Non-pigmented ciliary epithelial cell (primary cell): ENCODE measurements around the gene FGF16.
"Not testable (repeated sequence)": the region's sequence is repeated elsewhere in the genome, so short reads cannot be mapped to it uniquely, and the experiment has no call there.

Source experiments
- DNase-seq: peaks from one replicate; pipeline ENCODE4 v3.0.0-alpha.2; 2010; ENCODE audit warnings: low read depth

FGF16 gene

DNA sequence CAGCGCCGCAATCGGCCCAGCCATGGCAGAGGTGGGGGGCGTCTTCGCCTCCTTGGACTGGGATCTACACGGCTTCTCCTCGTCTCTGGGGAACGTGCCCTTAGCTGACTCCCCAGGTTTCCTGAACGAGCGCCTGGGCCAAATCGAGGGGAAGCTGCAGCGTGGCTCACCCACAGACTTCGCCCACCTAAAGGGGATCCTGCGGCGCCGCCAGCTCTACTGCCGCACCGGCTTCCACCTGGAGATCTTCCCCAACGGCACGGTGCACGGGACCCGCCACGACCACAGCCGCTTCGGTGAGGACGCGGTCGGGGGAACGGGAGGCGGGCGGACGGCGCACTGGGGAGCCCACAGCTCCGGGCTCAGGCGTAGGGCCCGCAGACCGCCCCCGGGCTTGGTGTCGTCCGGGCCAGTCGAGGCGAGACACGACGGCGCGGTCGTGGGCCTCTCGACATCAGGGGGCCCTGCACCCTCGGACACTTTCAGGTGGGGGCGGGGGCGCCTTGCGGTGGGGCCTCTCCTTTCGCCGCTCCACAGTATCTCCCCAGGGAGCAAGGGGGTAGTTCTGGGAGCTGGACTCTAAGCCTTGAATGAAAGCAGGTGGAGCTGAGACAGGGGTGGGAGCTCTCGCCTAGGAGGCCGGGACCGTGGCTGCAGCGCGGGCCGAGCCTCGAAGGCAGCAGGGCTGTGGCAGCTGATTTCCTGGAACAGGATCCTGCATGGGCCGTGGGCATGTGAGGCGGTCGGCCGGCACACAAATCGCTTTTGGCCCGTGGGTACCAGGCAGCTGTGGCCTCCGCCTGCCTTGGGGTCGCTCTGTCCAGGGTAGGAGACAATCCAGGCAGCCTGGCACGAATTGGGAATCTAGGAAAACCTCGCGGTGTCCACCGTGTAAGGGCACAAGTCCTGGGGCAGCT lies 722 bp downstream of the FGF16 start:
- no peak for DNase-seq

DNA sequence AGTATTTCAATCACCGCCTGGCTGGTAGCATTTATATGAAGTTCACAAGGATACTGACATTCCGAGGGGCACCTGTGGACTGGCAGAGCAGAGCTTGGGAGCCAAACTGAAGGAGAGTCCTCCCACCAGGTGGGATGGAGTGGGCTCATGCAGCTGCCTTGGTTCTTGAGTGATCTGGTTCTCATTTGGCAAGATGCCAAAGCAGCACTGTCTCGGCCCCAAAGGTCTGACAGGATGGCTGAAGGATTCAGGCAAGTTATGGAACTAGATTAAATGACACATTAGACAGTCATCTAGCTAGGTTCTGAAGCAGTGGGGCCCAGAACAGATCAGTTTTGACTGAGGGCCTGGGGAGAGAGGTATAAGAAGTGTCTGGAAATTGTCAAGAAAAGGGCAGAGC lies 3.2 kb downstream of the FGF16 start:
- no peak for DNase-seq

DNA sequence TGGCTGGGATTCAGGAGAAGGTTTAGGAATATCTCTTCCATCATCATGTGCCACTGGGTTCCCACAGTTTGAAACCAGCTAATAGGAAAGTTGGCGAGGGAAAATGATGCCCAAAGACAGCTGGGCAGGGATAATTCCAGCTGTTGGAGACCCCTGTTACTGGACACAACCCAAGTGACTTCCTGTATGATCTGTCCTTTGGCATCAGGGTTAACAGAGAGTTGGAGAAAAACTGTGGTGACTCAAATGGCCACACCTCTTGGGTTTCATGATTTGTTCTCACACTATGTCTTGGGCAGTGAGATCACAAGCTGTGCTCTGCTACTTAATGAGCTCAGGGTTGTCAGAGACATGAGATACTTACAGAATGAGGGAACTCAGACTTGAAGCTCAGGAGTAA lies 3.8 kb downstream of the FGF16 start:
- no peak for DNase-seq

DNA sequence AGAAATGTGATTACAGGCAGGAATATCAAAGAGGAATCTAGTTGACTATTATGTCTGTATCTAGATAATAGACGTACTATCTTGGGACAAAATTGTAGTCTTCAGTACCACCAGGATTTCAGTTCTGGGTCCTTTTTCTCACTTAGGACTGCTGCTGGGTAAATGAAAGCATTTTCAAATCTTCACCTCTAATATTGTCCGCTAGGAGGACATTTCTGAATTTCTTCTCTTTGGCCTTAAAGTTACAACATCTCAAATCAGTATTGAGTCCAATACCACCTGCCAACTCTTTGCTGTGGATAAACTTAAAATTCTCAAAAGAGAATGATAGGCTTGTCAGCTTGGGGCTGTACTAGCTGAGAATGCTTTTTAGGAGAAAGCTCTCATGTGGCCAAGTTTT lies 6.0 kb downstream of the FGF16 start:
- DNase-seq = no peak

DNA sequence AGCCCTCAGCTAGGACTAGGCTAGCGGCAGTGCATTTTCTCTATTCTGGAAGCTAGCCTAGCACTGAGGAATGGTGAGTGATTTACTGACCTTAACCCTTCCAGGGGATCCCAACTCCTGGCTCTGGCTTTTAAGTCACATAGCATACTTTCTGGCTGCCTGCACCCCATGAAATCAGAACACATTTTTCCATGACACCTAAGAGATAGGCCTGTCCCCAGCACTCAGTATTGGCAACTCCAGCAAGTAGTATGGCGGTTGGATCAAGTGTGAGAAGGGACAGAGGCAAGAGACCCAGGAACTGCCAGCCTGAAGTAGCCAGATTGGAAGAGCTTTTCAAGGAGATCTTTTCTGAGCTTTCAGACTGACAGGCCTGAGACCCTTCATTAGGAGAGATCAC lies 8.2 kb downstream of the FGF16 start:
- DNase-seq = no peak

DNA sequence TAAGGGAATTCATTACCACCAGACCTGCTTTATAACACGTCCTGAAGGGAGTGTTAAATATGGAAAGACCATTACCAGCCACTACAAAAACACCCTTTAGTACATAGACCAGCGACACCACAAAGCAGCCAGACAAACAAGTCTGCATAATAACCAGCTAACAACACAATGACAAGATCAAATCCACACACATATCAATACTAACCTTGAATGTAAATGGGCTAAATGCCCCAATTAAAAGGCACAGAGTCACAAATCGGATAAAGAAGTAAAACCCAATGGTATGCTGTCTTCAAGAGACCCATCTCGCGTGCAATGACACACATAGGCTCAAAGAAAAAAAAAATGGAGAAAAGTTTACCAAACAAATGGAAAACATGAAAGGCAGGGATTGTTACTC lies 36.9 kb downstream of the FGF16 start:
- no peak for DNase-seq

DNA sequence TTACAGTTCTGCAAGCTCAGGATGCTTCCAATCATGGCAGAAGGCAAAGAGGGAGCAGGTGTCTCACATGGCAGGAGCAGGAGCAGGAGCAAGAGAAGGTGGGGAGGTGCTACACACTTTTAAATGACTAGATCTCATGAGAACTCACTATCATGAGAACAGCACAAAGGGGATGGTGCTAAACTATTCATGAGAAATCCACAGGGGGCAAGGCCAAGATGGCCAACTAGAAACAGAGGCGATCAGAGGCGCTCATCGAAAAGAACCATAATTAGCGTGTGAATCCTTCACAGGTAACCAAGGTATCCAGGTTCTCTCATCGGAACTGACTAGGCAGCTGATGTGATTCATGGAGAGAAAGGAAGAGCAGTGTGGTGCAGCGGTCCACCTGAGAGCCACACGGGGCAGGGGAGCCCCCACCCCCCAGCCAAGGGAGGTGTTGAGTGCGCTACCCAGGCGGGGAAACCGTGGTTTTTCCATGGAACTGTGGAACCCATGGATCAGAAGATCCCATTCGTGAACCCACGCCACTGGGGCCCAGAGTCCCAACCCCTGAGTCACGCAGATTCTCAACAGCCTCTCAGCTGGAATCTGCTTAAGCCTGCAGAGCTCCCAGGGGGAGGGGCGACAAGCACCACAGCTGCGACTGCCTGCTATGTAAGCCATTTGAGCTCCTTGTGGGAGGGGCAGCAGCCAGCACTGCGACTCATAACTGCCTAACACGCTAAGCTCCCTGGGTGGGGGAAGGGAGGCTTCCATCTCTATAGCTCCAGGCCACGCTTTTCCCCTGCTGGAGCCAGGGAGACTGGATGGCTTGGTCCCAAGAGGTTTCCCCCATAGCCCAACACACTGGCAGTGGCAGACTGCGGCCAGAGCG lies 46.7 kb downstream of the FGF16 start:
- peak; percentile 52 for DNase-seq

DNA sequence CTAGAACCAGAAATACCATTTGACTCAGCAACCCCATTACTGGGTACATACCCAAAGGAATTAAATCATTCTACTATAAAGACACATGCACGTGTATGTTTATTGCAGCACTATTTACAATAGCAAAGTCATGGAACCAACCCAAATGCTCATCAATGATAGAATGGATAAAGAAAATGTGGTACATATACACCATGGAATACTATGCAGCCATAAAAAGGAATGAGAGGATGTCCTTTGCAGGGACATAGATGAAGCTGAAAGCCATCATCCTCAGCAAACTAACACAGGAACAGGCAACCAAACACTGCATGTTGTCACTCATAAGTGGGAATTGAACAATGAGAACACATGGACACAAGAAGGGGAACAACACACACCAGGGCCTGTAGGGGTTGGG lies 53.0 kb downstream of the FGF16 start:
- not testable (repeated sequence) for DNase-seq

DNA sequence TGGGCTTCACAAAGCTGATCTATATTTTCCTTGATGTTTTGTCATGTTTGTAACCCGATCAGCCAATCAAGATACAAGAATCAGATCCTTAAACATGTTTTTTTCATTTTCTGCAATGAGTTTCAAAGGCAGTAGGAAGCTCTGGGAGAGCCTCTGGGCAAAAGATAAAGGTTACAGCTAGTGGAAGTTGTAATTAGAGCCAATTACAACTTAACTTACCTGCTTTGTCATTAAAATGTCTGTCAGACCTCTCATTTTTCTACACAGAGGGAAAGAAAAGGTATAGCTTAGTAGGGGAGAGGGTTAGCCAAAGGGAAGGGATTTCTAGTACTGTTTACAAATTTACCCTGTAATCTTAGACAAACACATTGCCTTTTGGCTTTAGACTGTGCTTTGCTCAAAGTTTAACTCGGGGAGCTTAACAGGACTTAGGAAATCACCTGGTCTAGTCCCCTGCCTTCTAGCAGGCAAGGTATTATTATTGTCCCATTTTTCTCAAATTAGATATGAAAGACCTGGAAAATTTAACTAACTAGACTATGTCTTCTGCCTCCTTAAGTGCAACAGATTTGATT lies 55.8 kb downstream of the FGF16 start:
- DNase-seq = no peak

DNA sequence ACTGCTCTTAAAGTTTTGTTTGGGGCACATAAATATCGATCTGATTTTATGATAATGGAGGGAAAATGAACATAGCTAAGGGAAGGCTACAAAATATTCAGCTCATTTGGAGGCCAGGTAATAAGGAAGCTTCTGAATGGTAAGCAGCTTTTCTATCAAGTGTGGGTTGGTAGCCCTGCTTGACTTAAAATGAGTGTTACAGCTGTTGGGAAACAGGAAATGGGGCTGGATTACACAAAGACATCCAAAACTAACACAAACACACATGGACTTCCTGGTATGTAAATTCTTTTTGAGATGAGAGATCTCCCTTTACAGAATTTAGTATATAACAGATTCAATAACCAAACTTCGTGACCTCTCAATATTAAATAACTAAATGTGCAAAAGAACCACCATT lies 58.0 kb downstream of the FGF16 start:
- DNase-seq = peak; percentile 24
